ENCODE results near the gene FBH1. TPM values are rescaled to one million over a fixed set of nuclear protein-coding genes. Genes with fewer than 3 reads are reported as not detected.

Gene FBH1
- polyA plus RNA-seq, 1 donor = 70.5 TPM

DNA sequence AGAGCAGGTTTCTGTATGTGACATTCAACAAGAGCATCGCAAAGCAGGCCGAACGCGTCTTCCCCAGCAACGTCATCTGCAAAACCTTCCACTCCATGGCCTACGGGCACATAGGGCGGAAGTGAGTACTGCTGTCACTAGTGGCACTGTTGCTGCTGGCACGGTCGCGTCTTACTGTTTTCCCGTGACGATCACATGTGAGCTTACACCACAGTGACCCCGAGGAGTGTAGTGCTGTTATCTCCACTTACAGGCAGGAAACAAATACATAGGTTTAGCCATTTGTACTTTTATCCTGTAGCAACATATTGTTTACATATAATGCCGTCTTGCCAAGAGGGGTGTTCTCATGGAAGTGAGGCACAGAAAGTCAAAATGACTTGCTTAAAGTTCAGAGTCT, 25.4 kb downstream of the FBH1 start:
- WGBS (ENCODE audit: insufficient coverage, low lambda C conversion rate) = no CpG with 5 or more reads among the region's 14 CpGs
- Histone ChIP-seq H3K36me3 (ENCODE audit: control insufficient read depth, insufficient read depth, low read length) (peaks cover 92% of the 10 kb centered on the region), H3K27ac (ENCODE audit: low read length) (no peak overlapping the region), H3K9me3 (ENCODE audit: control insufficient read depth, low read depth, low read length) (no peaks in the 10 kb centered on the region), H3K27me3 (ENCODE audit: control insufficient read depth, insufficient read depth, low read length) (no peaks in the 10 kb centered on the region), H3K4me3 (ENCODE audit: low read length) (no peak overlapping the region), H3K4me1 (ENCODE audit: control insufficient read depth, insufficient read depth, low read length) (no peaks in the 10 kb centered on the region)
- DNase-seq = no peak

DNA sequence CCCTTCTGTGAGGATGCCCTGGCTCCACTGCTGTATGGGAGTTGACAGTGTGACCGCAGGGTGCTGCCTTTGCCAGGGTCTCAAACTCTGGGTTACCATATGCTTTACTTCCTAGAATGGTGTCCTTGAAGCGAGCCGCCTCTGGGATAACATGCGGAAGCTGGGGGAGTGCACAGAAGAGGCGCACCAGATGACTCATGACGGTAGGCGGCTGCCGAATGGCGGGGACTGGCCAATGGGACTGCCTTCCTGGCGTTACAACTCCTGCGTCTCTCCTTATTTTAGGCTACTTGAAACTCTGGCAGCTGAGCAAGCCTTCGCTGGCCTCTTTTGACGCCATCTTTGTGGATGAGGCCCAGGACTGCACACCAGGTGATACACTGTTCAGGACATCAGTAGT, 27.3 kb downstream of the FBH1 start:
- WGBS (ENCODE audit: insufficient coverage, low lambda C conversion rate) = 80% methylated on average over 1 of the region's 13 CpGs
- H3K36me3 ChIP-seq (ENCODE audit: control insufficient read depth, insufficient read depth, low read length) = peaks cover 89% of the 10 kb centered on the region

DNA sequence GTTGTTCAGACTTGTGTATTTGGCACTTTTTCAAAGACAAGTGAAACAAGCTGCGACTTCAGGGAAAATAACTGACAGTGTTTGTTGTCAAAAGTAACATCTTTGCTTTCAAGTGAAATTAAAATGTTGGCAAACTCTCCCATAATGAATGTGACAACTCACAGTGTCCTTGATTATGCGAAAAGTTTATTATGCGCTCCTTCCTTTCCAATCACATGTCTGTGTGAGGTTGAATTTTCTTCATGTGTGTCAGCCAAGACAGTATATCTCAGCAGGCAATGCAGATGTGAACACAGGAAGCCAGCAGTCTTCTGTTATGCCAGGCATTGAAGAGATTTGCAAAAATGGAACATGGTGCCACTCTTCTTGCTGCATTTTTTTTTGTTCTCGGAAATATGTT, 28.7 kb downstream of the FBH1 start:
- peaks cover 91% of the 10 kb centered on the region for H3K36me3 ChIP-seq (ENCODE audit: control insufficient read depth, insufficient read depth, low read length)

More for the DNA sequence above, 27.3 kb downstream of the FBH1 start:
- no peak overlapping the region for H3K27ac ChIP-seq (ENCODE audit: low read length)
- no peaks in the 10 kb centered on the region for H3K9me3 ChIP-seq (ENCODE audit: control insufficient read depth, low read depth, low read length)
- H3K27me3 ChIP-seq (ENCODE audit: control insufficient read depth, insufficient read depth, low read length) = no peaks in the 10 kb centered on the region
- no peak for DNase-seq
- H3K4me3 ChIP-seq (ENCODE audit: low read length) = no peak overlapping the region
- no peaks in the 10 kb centered on the region for H3K4me1 ChIP-seq (ENCODE audit: control insufficient read depth, insufficient read depth, low read length)

DNA sequence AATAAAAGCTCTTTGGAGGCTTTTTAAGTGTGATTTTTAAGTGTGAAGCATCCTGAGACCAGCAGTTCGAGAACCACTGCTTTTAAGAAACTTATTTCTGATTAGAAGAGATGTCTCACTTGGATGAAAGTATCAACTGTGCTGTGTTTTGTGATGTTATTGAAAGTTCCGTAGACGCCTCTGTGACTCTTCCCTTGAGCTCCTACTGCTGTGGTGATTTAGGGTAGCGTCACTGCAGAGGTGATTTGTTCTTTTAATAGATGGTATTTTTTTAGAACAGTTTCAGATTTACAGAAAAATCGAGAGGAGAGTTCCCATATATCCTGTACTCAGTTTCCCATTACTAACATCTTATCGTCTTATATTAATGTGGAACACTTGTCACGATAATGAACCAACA, 29.5 kb downstream of the FBH1 start:
- Histone ChIP-seq H3K36me3 (ENCODE audit: control insufficient read depth, insufficient read depth, low read length) (peaks cover 91% of the 10 kb centered on the region), H3K27ac (ENCODE audit: low read length) (no peak overlapping the region), H3K9me3 (ENCODE audit: control insufficient read depth, low read depth, low read length) (no peaks in the 10 kb centered on the region), H3K4me1 (ENCODE audit: control insufficient read depth, insufficient read depth, low read length) (no peaks in the 10 kb centered on the region), H3K27me3 (ENCODE audit: control insufficient read depth, insufficient read depth, low read length) (no peaks in the 10 kb centered on the region), H3K4me3 (ENCODE audit: low read length) (no peak overlapping the region)
- 96% methylated on average over 3 of the region's 7 CpGs for WGBS (ENCODE audit: insufficient coverage, low lambda C conversion rate)
- DNase-seq = no peak

More for the DNA sequence above, 28.7 kb downstream of the FBH1 start:
- no peak for DNase-seq
- Histone ChIP-seq H3K27ac (ENCODE audit: low read length) (no peak overlapping the region), H3K4me1 (ENCODE audit: control insufficient read depth, insufficient read depth, low read length) (no peaks in the 10 kb centered on the region), H3K27me3 (ENCODE audit: control insufficient read depth, insufficient read depth, low read length) (no peaks in the 10 kb centered on the region), H3K4me3 (ENCODE audit: low read length) (no peak overlapping the region), H3K9me3 (ENCODE audit: control insufficient read depth, low read depth, low read length) (no peaks in the 10 kb centered on the region)
- WGBS (ENCODE audit: insufficient coverage, low lambda C conversion rate) = 100% methylated on average over 1 of the region's 4 CpGs

GRCh38 chr10:5921746-5922145, 31.7 kb downstream of the FBH1 start:
- 100% methylated on average over 1 of the region's 5 CpGs for WGBS (ENCODE audit: insufficient coverage, low lambda C conversion rate)
- Histone ChIP-seq H3K36me3 (ENCODE audit: control insufficient read depth, insufficient read depth, low read length) (peaks cover 88% of the 10 kb centered on the region), H3K9me3 (ENCODE audit: control insufficient read depth, low read depth, low read length) (no peaks in the 10 kb centered on the region), H3K27ac (ENCODE audit: low read length) (no peak overlapping the region), H3K4me3 (ENCODE audit: low read length) (no peak overlapping the region), H3K4me1 (ENCODE audit: control insufficient read depth, insufficient read depth, low read length) (no peaks in the 10 kb centered on the region), H3K27me3 (ENCODE audit: control insufficient read depth, insufficient read depth, low read length) (no peaks in the 10 kb centered on the region)
- DNase-seq = no peak

- no peaks in the 10 kb centered on the region for H3K4me1 ChIP-seq (ENCODE audit: control insufficient read depth, insufficient read depth, low read length)
- no peaks in the 10 kb centered on the region for H3K9me3 ChIP-seq (ENCODE audit: control insufficient read depth, low read depth, low read length)
- no peaks in the 10 kb centered on the region for H3K27me3 ChIP-seq (ENCODE audit: control insufficient read depth, insufficient read depth, low read length)
- WGBS (ENCODE audit: insufficient coverage, low lambda C conversion rate) = 77% methylated on average over 5 of the region's 10 CpGs
- H3K27ac ChIP-seq (ENCODE audit: low read length) = no peak overlapping the region
- H3K36me3 ChIP-seq (ENCODE audit: control insufficient read depth, insufficient read depth, low read length) = peaks cover 88% of the 10 kb centered on the region
- no peak overlapping the region for H3K4me3 ChIP-seq (ENCODE audit: low read length)
- DNase-seq = no peak
These were observed 34.8 kb downstream of the FBH1 start for GRCh38 chr10:5924889-5925288.

- Histone ChIP-seq H3K27ac (ENCODE audit: low read length) (peak overlapping the region; percentile 16), H3K4me3 (ENCODE audit: low read length) (no peak overlapping the region), H3K9me3 (ENCODE audit: control insufficient read depth, low read depth, low read length) (no peaks in the 10 kb centered on the region), H3K27me3 (ENCODE audit: control insufficient read depth, insufficient read depth, low read length) (no peaks in the 10 kb centered on the region), H3K4me1 (ENCODE audit: control insufficient read depth, insufficient read depth, low read length) (no peaks in the 10 kb centered on the region), H3K36me3 (ENCODE audit: control insufficient read depth, insufficient read depth, low read length) (peaks cover 88% of the 10 kb centered on the region)
- 80% methylated on average over 3 of the region's 8 CpGs for WGBS (ENCODE audit: insufficient coverage, low lambda C conversion rate)
- DNase-seq = no peak
These were observed 37.3 kb downstream of the FBH1 start for GRCh38 chr10:5927306-5927705.

GRCh38 chr10:5929442-5929841, 39.4 kb downstream of the FBH1 start:
- Histone ChIP-seq H3K4me3 (ENCODE audit: low read length) (no peak overlapping the region), H3K9me3 (ENCODE audit: control insufficient read depth, low read depth, low read length) (no peaks in the 10 kb centered on the region), H3K27me3 (ENCODE audit: control insufficient read depth, insufficient read depth, low read length) (no peaks in the 10 kb centered on the region), H3K27ac (ENCODE audit: low read length) (no peak overlapping the region), H3K36me3 (ENCODE audit: control insufficient read depth, insufficient read depth, low read length) (peaks cover 73% of the 10 kb centered on the region), H3K4me1 (ENCODE audit: control insufficient read depth, insufficient read depth, low read length) (no peaks in the 10 kb centered on the region)
- WGBS (ENCODE audit: insufficient coverage, low lambda C conversion rate) = 93% methylated on average over 2 of the region's 8 CpGs
- DNase-seq = no peak

- Histone ChIP-seq H3K27me3 (ENCODE audit: control insufficient read depth, insufficient read depth, low read length) (no peaks in the 10 kb centered on the region), H3K4me1 (ENCODE audit: control insufficient read depth, insufficient read depth, low read length) (no peaks in the 10 kb centered on the region), H3K9me3 (ENCODE audit: control insufficient read depth, low read depth, low read length) (no peaks in the 10 kb centered on the region), H3K36me3 (ENCODE audit: control insufficient read depth, insufficient read depth, low read length) (peaks cover 71% of the 10 kb centered on the region), H3K4me3 (ENCODE audit: low read length) (no peak overlapping the region), H3K27ac (ENCODE audit: low read length) (no peak overlapping the region)
- no CpG with 5 or more reads among the region's 11 CpGs for WGBS (ENCODE audit: insufficient coverage, low lambda C conversion rate)
- DNase-seq = no peak
These were observed 40.2 kb downstream of the FBH1 start for GRCh38 chr10:5930272-5930671.

- Histone ChIP-seq H3K9me3 (ENCODE audit: control insufficient read depth, low read depth, low read length) (no peaks in the 10 kb centered on the region), H3K4me1 (ENCODE audit: control insufficient read depth, insufficient read depth, low read length) (no peaks in the 10 kb centered on the region), H3K27ac (ENCODE audit: low read length) (no peak overlapping the region), H3K36me3 (ENCODE audit: control insufficient read depth, insufficient read depth, low read length) (peaks cover 73% of the 10 kb centered on the region), H3K27me3 (ENCODE audit: control insufficient read depth, insufficient read depth, low read length) (no peaks in the 10 kb centered on the region), H3K4me3 (ENCODE audit: low read length) (no peak overlapping the region)
- no CpG with 5 or more reads among the region's 5 CpGs for WGBS (ENCODE audit: insufficient coverage, low lambda C conversion rate)
- no peak for DNase-seq
These were observed 42.3 kb downstream of the FBH1 start for GRCh38 chr10:5932345-5932744.

DNA sequence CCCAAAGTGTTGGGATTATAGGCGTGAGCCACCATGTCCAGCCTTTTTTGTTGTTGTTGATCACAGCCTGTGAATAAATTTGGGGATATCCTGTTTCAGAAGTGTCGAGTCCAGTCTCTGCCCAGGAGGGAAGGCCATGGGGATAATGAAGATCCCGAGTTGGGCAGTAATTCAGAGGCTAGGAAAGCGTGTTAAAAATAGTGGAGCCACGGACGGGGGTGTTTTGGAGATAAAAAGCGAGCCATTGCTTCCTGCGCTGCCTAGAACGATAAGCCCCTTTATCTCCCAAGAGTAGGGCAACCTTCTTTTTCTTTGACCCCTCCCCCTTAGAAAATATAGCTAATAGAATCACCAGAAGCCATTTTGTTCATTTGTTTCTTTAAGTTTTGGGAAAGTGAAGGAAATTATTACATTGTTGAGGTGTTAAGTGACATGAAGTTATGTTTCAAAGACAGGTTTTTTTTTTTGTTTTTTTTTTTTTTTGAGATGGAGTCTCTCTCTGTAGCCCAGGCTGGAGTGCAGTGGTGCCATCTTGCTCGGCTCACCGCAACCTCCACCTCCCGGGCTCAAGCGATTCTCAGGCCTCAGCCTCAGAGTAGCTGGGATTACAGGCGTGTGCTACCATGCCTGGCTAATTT, 44.0 kb downstream of the FBH1 start:
- DNase-seq = no peak
- Histone ChIP-seq H3K9me3 (ENCODE audit: control insufficient read depth, low read depth, low read length) (no peaks in the 10 kb centered on the region), H3K27ac (ENCODE audit: low read length) (no peak overlapping the region), H3K36me3 (ENCODE audit: control insufficient read depth, insufficient read depth, low read length) (peaks cover 73% of the 10 kb centered on the region), H3K4me3 (ENCODE audit: low read length) (no peak overlapping the region), H3K27me3 (ENCODE audit: control insufficient read depth, insufficient read depth, low read length) (no peaks in the 10 kb centered on the region), H3K4me1 (ENCODE audit: control insufficient read depth, insufficient read depth, low read length) (no peaks in the 10 kb centered on the region)
- 93% methylated on average over 3 of the region's 14 CpGs for WGBS (ENCODE audit: insufficient coverage, low lambda C conversion rate)
